HEK293 (cell line): ENCODE measurements around the gene NLRP8.

ENCODE experiments used
- CTCF ChIP-seq: fragments of 450-650 bp; formaldehyde crosslinking; IDR thresholded peaks from 2 replicates; pipeline ENCODE4 v1.5.1; 2016; ENCODE audit warnings: missing biosample characterization, missing genetic modification characterization
- KLF8 ChIP-seq: fragments of 450-650 bp; formaldehyde crosslinking; IDR thresholded peaks from 2 replicates; pipeline ENCODE4 v1.5.1; 2016; ENCODE audit warnings: missing biosample characterization, missing genetic modification characterization
- PRDM10 ChIP-seq: fragments of 450-650 bp; formaldehyde crosslinking; IDR thresholded peaks from 2 replicates; pipeline ENCODE4 v1.5.1; 2016; ENCODE audit warnings: missing biosample characterization, missing genetic modification characterization
- PRDM6 ChIP-seq: fragments of 450-650 bp; formaldehyde crosslinking; IDR thresholded peaks from 2 replicates; pipeline ENCODE4 v1.5.1; 2017; ENCODE audit warnings: missing biosample characterization, missing genetic modification characterization
- SP3 ChIP-seq: fragments of 450-650 bp; formaldehyde crosslinking; IDR thresholded peaks from 2 replicates; pipeline ENCODE4 v1.5.1; 2016; ENCODE audit warnings: missing biosample characterization, missing genetic modification characterization
- ZNF580 ChIP-seq: fragments of 450-650 bp; formaldehyde crosslinking; IDR thresholded peaks from 2 replicates; pipeline ENCODE4 v1.5.1; 2016; ENCODE audit warnings: missing biosample characterization, missing genetic modification characterization
- ZNF626 ChIP-seq: fragments of 450-650 bp; sonication (Bioruptor Pico); formaldehyde crosslinking; IDR thresholded peaks from 2 replicates; pipeline ENCODE4 v1.5.1; 2018; ENCODE audit warnings: missing biosample characterization, missing genetic modification characterization, inconsistent platforms
- ZNF639 ChIP-seq: fragments of 450-650 bp; formaldehyde crosslinking; IDR thresholded peaks from 2 replicates; pipeline ENCODE4 v1.5.1; 2016; ENCODE audit warnings: missing biosample characterization, missing genetic modification characterization

- TF ChIP-seq PRDM10 (no peak), ZNF639 (tag by site-specific recombination) (no peak), ZNF580 (tag by site-specific recombination) (no peak), KLF8 (tag by site-specific recombination) (no peak), SP3 (tag by site-specific recombination) (no peak), ZNF626 (tag by site-specific recombination) (no peak), CTCF (tag by site-specific recombination) (no peak), PRDM6 (tag by site-specific recombination) (no peak)
These were observed 15.7 kb upstream of the NLRP8 start, which contains the start of gene NLRP13 for GRCh38 chr19:55931936-55932386.
